GM21786 (cell line): Measurements from ENCODE around the gene UPB1.
"Not testable (repeated sequence)": the region's sequence is repeated elsewhere in the genome, so short reads cannot be mapped to it uniquely, and the experiment has no call there.

Experiments used
- ATAC-seq: cut with Tn5 transposase; IDR thresholded peaks from one replicate; pipeline ENCODE4 v1.9.1; 2021; ENCODE audit not compliant: unreplicated experiment

UPB1 gene

DNA sequence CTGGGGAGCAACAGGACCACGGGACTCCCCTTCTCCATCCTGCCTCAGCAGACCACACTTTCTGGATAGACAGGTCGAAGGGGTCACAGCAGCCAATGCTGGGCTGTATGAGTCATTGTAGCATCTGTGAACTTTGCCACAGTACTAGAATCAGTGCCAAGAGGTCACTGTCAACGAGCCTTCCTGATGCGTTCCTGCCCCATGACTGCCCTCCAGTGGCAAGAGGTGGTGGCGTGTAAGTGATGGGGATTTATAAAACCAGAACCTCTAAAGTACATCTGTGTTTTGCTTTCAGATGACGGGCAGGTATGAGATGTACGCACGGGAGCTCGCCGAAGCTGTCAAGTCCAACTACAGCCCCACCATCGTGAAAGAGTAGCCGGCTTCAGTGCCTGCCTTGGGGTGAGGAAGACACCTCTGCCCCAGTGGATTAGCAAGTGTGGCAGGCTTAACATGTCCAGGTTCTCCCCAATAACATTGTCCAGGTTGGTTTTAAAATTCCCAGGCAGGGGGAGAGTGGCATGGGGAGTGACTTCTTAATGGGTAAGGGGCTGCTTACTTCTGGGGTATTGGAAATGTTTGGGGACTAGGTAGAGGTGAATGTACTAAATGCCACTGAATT lies 30.4 kb downstream of the UPB1 start:
- ATAC-seq = peak; percentile 69

DNA sequence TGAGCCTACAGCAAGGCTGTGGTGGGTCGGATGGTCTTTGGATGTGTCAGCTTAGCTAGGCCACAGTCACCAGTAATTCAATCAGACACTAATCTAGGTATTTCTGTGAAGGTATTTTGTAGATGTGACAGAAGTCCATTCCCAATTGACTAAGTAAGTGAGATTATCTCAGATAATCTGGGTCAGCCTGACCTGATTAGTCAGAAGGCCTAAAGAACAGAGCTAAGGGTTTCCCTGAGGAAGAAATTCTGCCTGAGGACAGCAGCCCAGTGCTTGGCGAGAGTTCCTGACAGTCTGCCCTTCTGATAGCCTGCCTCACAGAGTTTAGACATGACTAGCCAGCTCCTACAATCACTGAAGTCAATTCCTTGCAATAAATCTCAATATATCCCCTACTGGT lies 31.1 kb downstream of the UPB1 start:
- no peak for ATAC-seq

GRCh38 chr22:24529898-24530297 lies 34.8 kb downstream of the UPB1 start:
- ATAC-seq = no peak

- not testable (repeated sequence) for ATAC-seq
Measured at GRCh38 chr22:24530968-24531367, 35.8 kb downstream of the UPB1 start.

DNA sequence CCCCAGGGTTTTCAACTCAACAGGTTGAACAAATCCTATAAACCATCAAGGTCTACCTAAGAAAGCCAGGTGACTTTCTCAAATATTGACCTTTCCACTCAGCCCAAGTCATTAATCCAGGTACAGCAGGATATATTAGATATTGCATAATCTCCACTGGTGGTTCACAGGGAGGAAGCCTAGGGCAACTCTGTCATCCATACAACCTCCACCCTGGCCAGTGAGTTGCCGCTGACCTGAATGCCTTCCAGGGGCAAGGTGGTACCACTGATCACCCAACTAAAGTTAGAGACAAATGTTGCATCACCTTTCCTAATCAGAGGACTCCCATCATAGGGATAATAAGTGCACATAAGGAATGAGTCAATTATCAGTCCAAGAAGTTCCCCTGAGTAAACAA lies 36.9 kb downstream of the UPB1 start:
- ATAC-seq = no peak

DNA sequence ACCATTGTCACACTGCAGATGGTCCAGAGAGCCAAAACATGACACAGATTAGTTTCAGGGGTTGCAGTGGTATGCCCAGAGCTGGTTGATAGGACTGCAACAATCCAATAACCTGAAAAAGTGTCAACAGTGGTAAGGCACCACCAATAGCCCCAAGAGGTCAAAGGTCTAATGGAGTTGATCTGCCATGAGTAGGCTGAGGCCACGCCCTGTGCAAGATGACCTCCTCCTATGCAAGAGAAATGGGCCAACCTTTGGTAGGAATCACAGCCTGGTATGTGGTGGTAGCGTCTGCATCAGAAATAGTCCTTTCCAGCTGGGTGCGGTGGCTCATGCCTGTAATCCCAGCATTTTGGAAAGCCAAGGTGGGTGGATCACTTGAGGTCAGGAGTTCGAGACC lies 40.2 kb downstream of the UPB1 start:
- no peak for ATAC-seq

DNA sequence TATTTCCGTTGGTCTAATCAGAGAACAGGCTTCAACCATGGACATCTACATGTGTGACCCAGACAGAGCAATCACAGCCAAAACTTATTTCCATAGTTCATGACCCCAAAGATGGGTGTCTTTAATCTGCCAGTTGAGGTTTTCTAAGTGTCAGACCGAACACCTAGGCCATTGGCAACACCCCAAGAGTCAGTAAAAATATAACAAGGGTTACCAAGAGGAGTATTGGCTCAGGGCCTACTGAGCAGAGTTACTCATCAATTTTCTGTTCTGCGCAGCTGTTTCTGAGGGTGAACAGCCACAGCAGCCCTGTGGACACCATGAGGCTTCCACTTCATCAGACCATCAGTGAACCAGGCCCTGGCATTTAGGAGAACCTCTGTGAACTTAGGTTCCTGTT lies 41.0 kb downstream of the UPB1 start:
- ATAC-seq = no peak

- ATAC-seq = no peak
Measured at GRCh38 chr22:24540470-24540869, 45.3 kb downstream of the UPB1 start.

GRCh38 chr22:24541681-24542515 lies 46.8 kb downstream of the UPB1 start:
- no peak for ATAC-seq

DNA sequence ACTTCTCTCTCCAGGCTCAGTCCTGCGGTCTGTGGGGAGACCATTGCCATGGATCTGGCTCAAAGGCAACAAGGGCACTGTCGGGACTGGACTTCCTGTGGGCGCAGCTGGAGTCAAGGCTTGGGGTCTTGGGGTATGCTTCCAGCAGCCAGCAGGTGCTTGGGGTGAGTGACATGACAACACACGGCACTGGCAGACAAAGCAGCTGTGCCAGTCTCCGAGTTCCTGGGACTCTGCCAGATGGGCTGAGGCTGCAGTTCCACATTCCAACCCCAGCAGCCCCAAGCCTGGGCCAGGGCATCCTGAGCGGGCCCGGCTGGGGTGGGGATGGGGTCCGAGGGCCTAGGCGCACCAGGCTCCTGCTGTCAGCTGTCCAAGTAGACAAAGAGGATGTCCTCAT lies 47.5 kb downstream of the UPB1 start:
- no peak for ATAC-seq

DNA sequence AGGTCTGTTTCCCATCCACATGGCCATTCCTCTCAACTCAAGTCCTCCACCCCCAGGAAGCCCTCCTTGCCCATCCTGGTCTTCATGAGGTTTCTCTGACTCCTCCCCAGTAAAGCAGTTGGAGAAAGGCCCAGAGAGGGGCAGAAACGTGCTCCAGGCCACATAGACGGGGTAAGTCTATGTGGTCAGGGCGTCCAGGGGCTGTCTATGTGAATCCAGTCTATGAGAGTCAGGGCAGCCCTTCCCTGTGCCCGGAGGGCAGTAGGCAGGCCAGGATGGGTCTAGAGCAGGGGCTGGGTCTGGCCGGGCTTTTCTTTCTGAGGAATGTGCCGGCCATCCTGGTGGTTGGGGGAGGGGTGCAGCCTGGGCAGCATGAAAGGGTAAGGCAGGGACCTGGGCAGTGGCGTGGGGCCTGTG lies 48.1 kb downstream of the UPB1 start:
- ATAC-seq = no peak

DNA sequence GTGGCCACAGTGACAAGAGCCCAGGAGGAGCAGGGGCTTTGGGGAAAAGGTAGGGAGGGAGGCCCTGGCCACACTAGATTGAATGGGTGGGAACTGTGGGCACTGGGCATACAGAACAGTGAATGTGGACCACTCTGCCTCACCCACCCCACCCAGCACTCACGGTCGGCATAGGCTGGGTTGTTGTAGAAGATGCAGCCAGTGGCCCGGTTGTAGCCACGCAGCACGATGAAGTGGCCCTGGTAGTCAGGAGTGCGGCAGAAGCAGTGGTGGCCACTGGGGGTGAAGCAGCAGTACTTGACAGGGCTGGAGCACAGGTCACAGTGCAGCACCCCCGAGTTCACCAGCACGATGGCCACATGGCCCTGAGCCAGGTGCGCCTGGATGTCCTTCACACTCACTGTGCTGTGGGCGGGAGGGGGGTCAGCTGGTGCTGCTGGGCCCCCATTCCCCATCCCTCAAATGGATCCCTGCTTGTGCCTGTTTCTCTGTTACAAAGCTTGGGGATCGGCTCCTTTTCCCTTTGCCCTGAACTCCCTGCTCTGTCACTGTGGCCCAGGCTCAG lies 48.6 kb downstream of the UPB1 start:
- ATAC-seq = no peak

DNA sequence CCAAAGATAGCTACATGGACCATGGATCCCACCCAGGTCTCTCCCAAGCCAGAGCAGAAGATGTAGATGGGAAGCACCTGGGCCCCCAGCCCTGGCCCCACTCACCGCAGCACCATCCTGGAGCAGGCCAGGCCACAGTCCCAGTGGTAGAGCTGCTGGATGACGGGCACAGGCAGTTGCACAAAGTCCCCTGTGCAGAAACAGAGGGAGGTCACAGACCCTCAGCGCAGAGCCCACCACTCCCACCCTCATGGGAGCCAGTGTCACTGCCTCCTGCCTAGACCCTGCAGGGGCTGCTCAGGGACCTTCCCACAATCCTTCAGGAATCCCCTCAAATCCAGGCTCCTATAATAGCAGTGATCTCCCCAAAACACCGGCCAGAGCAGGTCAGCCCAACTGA lies 53.7 kb downstream of the UPB1 start:
- no peak for ATAC-seq

DNA sequence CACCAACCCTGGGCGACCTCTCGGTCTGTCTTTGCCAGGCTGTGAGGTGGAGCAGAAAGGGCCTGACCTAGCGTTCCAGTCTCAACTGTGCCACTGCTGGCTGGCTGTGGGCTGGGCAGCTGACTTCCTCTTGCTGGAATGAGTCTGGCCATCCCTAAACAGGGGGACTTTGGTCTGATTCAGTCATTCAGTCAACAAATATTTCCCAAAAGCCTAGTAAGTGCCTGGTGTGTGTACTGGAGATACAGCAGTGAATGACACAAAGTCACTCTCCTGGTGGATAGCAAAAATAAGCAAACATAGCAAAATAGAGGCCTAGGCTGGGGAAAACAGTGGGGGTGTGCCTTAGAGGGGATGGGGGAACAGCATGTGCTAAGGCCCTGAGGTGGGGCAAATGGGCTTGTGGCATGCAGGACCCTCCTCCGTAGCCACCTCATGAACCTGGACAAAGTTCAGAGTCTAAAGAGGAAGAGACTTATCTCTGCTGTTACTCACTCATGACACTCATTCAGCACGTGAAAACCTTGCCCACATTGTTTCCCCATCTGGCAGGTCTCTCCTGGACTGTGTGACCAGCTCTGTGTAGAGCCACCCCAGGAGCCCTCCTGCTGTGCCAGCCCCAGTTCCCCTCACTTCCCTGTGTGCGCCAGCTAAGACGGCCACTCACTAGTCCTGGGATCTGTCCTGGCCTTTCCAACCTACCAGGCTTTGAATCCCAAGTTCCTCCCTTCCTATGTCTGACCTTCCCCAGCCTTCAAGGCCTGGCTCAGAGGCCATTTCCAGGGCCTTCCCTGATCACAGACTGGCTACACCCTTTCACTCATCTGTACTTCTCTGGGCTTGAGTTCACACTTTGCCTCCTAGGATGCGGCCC lies 55.1 kb downstream of the UPB1 start:
- no peak for ATAC-seq

GRCh38 chr22:24550902-24551435 lies 55.8 kb downstream of the UPB1 start:
- ATAC-seq = no peak

GRCh38 chr22:24552503-24553286 lies 57.6 kb downstream of the UPB1 start:
- not testable (repeated sequence) for ATAC-seq

GRCh38 chr22:24553597-24554312 lies 58.6 kb downstream of the UPB1 start:
- ATAC-seq = no peak

DNA sequence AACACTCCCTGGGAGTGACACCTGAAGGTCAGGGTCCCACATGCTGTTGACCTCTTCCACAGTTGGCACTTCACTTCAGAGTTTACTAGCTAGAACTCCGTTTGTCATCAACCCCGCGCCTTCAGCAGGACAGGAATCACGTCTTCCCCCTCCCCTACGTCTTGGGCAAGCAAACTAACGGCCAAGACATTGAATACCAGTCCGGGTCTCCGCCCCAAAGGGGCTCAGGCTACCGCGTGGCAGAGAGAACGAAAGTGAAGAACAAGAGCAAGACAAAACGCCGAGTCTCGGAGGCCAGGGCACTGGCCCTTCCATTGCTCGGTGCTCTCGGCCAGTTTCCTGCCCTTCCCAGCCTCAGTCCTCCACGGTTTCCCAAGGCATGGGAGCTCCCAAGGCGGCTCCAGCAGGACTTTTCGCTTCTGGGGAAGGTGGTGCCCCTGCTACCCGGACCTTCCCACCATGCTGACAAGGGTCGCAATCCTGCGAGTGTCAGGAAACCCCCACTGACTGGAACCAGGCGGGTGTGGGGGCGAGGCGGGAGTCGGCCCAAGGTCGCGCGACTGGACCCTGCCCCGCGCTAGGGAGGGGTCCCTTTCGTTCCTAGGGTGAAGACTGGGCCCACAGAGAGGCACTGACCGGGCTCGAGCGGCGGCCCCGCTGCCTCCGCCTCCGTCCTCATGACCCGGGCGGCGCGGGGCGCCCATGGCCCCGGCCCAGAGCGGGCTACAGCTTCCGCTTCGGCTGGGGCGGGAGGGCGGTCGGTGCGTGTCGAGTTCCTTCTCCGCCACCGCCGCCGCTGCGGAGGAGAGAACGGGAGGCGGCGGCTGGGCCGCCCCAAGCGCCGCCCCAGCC lies 59.4 kb downstream of the UPB1 start, which contains the start of gene GUCD1:
Gene GUCD1 (minus strand): TSS at position 826 of the 852 bp plus-strand sequence. CDS start 147 bp downstream, at position 679.
- no peak for ATAC-seq
